Glutamatergic neuron (in vitro differentiated cells): ENCODE measurements around the gene HTRA1. TPM values are rescaled to one million over a fixed set of nuclear protein-coding genes. Genes with fewer than 3 reads are reported as not detected.

ENCODE experiments used
- DNase-seq: peaks from one replicate; pipeline ENCODE4 v3.0.0; 2022
- H3K27ac Mint-ChIP-seq: one replicate; pipeline ENCODE4 v1.8.0; 2020; ENCODE audit warnings: mild to moderate bottlenecking, mixed read lengths, inconsistent platforms; ENCODE audit not compliant: unreplicated experiment
- H3K27me3 Mint-ChIP-seq: one replicate; pipeline ENCODE4 v1.8.0; 2020; ENCODE audit warnings: mild to moderate bottlenecking, moderate library complexity, mixed read lengths, inconsistent platforms; ENCODE audit not compliant: unreplicated experiment
- H3K36me3 Mint-ChIP-seq: one replicate; pipeline ENCODE4 v1.8.0; 2020; ENCODE audit warnings: mild to moderate bottlenecking, mixed read lengths, inconsistent platforms; ENCODE audit not compliant: unreplicated experiment
- H3K4me1 Mint-ChIP-seq: one replicate; pipeline ENCODE4 v1.8.0; 2020; ENCODE audit warnings: mild to moderate bottlenecking, low read depth, mixed read lengths, inconsistent platforms; ENCODE audit not compliant: unreplicated experiment
- H3K4me3 Mint-ChIP-seq: one replicate; pipeline ENCODE4 v1.8.0; 2020; ENCODE audit warnings: mild to moderate bottlenecking, mixed read lengths, inconsistent platforms; ENCODE audit not compliant: unreplicated experiment
- H3K9me3 Mint-ChIP-seq: one replicate; pipeline ENCODE4 v1.8.0; 2020; ENCODE audit warnings: mild to moderate bottlenecking, moderate library complexity, mixed read lengths, inconsistent platforms; ENCODE audit not compliant: unreplicated experiment
- CTCF ChIP-seq: fragments of 200-600 bp; sonication (generic); IDR thresholded peaks from one replicate; pipeline ENCODE4 v1.5.0; 2021; ENCODE audit not compliant: partially characterized antibody, unreplicated experiment
- total RNA-seq: library from RNA; stranded (reverse); fragmentation: NEBNext Ultra II Directional; extraction: Animal tissue kit (Norgen Biotek cat#: 25700); gene quantifications from one replicate; pipeline ENCODE4 v1.2.1, GENCODE V29; 2021; ENCODE audit not compliant: unreplicated experiment

Gene HTRA1
- total RNA-seq, 1 donor from 2014 or later = 1.4 TPM

GRCh38 chr10:122487174-122487765, 25.9 kb downstream of the HTRA1 start:
- Mint-ChIP-seq H3K36me3 (no peaks in the 10 kb centered on the region), H3K27me3 (no peaks in the 10 kb centered on the region), H3K4me1 (peaks cover 6% of the 10 kb centered on the region), H3K4me3 (no peak overlapping the region), H3K9me3 (no peaks in the 10 kb centered on the region), H3K27ac (no peak overlapping the region)
- TF ChIP-seq CTCF = no peak
- no peak for DNase-seq

- peaks cover 1% of the 10 kb centered on the region for H3K27me3 Mint-ChIP-seq
- H3K36me3 Mint-ChIP-seq = no peaks in the 10 kb centered on the region
- H3K9me3 Mint-ChIP-seq = no peaks in the 10 kb centered on the region
- TF ChIP-seq CTCF = no peak
- DNase-seq = no peak
- H3K4me1 Mint-ChIP-seq = peaks cover 20% of the 10 kb centered on the region
- H3K4me3 Mint-ChIP-seq = no peak overlapping the region
- H3K27ac Mint-ChIP-seq = no peak overlapping the region
Measured at GRCh38 chr10:122490268-122490667, 28.9 kb downstream of the HTRA1 start.

GRCh38 chr10:122490786-122491680, 29.7 kb downstream of the HTRA1 start:
- TF ChIP-seq CTCF = no peak
- Mint-ChIP-seq H3K27me3 (peaks cover 1% of the 10 kb centered on the region), H3K4me3 (no peak overlapping the region), H3K36me3 (no peaks in the 10 kb centered on the region), H3K9me3 (no peaks in the 10 kb centered on the region), H3K27ac (no peak overlapping the region), H3K4me1 (peaks cover 26% of the 10 kb centered on the region)
- no peak for DNase-seq

- no peak for TF ChIP-seq CTCF
- Mint-ChIP-seq H3K4me1 (peaks cover 30% of the 10 kb centered on the region), H3K36me3 (no peaks in the 10 kb centered on the region), H3K4me3 (no peak overlapping the region), H3K9me3 (no peaks in the 10 kb centered on the region), H3K27me3 (peaks cover 6% of the 10 kb centered on the region), H3K27ac (no peak overlapping the region)
- DNase-seq = no peak
Measured at GRCh38 chr10:122492006-122492405, 30.7 kb downstream of the HTRA1 start.

GRCh38 chr10:122492999-122493481, 31.7 kb downstream of the HTRA1 start:
- H3K4me3 Mint-ChIP-seq = no peak overlapping the region
- no peak for DNase-seq
- no peak overlapping the region for H3K27ac Mint-ChIP-seq
- peaks cover 24% of the 10 kb centered on the region for H3K4me1 Mint-ChIP-seq
- peaks cover 7% of the 10 kb centered on the region for H3K27me3 Mint-ChIP-seq
- no peaks in the 10 kb centered on the region for H3K36me3 Mint-ChIP-seq
- H3K9me3 Mint-ChIP-seq = no peaks in the 10 kb centered on the region
- TF ChIP-seq CTCF = no peak
